ENCODE data around the gene ZSCAN25.
"Not testable (repeated sequence)": the region's sequence is repeated elsewhere in the genome, so short reads cannot be mapped to it uniquely, and the experiment has no call there.

Gene ZSCAN25

DNA sequence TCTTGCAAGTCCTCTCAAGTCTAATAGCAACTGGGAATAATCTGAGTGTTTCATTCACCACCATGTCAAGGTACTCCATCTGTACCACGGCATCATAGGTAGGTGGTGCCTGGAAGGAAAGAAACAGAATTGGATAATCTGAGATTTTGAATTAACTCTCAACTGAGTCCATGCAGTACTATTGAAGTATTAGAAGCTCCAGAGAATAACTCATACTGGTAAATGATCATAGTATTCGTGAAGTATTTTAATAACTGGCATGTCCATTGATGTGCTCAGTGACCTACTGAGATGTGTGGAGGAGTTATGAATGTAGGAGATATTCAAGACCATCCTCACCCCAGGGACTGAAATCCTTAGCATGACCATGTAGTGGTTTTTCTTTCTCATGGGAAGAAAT is 35.9 kb downstream of the ZSCAN25 start:
- DNase-seq (ENCODE audit: low read depth), result no peak
- H3K4me3 ChIP-seq (ENCODE audit: low read depth, low read length), result no peak overlapping the region
- TF ChIP-seq, protein P1, sequence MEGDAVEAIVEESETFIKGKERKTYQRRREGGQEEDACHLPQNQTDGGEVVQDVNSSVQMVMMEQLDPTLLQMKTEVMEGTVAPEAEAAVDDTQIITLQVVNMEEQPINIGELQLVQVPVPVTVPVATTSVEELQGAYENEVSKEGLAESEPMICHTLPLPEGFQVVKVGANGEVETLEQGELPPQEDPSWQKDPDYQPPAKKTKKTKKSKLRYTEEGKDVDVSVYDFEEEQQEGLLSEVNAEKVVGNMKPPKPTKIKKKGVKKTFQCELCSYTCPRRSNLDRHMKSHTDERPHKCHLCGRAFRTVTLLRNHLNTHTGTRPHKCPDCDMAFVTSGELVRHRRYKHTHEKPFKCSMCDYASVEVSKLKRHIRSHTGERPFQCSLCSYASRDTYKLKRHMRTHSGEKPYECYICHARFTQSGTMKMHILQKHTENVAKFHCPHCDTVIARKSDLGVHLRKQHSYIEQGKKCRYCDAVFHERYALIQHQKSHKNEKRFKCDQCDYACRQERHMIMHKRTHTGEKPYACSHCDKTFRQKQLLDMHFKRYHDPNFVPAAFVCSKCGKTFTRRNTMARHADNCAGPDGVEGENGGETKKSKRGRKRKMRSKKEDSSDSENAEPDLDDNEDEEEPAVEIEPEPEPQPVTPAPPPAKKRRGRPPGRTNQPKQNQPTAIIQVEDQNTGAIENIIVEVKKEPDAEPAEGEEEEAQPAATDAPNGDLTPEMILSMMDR (IDR thresholded peaks at IDR 0.05; ENCODE audit: low read depth, low read length, missing control alignments), result no peak
- in situ Hi-C loops (cut with HindIII; ENCODE audit: low sequenced_read_pairs), result no loop called here

DNA sequence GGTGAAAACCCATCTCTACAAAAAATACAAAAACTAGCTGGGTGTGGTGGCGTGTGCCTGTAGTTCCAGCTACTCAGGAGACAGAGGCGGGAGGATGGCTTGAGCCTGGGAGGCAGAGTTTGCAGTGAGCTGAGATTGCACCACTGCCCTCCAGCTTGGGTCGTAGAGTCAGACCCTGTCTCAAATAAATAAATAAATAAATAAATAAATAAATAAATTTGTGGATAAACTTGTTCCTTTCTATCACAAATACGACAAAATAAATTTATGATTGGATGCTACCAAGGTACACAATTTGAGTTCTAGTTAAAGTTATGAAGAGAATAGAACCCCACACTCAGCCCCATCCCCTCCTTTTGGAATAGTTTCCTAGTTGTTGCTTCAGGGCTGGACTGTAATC is 36.5 kb downstream of the ZSCAN25 start:
- H3K4me3 ChIP-seq (ENCODE audit: low read depth, low read length); in situ Hi-C loops (cut with HindIII; ENCODE audit: low sequenced_read_pairs); DNase-seq (ENCODE audit: low read depth): not testable (repeated sequence)

DNA sequence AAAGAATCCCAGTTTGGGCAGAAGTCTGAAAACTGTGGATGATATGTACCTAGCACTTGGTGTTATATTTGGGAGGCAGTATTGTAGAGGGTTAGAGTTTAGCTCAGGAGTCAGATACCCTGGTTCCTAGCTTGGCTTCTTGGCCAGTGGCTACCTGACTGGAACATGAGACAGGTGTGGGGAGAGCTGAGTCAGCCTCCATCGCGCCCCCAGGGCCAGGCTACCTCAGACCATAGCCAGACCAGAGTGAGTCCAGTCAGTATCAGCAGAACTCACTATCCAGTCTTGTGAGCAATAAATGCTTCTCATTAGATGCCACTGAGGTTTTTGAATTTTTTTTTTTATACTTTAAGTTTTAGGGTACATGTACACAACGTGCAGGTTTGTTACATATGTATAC is 37.0 kb downstream of the ZSCAN25 start:
- TF ChIP-seq, protein P1 (IDR thresholded peaks at IDR 0.05; ENCODE audit: low read depth, low read length, missing control alignments), result no peak
- no peak for DNase-seq (ENCODE audit: low read depth)
- H3K4me3 ChIP-seq (ENCODE audit: low read depth, low read length), result no peak overlapping the region
- in situ Hi-C loops (cut with HindIII; ENCODE audit: low sequenced_read_pairs), result no loop called here

DNA sequence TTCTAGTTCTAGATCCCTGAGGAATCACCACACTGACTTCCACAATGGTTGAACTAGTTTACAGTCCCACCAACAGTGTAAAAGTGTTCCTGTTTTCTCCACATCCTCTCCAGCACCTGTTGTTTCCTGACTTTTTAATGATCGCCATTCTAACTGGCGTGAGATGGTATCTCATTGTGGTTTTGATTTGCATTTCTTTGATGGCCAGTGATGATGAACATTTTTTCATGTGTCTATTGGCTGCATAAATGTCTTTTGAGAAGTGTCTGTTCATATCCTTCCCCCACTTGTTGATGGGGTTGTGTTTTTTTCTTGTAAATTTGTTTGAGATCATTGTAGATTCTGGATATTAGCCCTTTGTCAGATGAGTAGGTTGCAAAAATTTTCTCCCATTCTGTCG is 37.9 kb downstream of the ZSCAN25 start:
- H3K4me3 ChIP-seq (ENCODE audit: low read depth, low read length); DNase-seq (ENCODE audit: low read depth); in situ Hi-C loops (cut with HindIII; ENCODE audit: low sequenced_read_pairs): not testable (repeated sequence)

DNA sequence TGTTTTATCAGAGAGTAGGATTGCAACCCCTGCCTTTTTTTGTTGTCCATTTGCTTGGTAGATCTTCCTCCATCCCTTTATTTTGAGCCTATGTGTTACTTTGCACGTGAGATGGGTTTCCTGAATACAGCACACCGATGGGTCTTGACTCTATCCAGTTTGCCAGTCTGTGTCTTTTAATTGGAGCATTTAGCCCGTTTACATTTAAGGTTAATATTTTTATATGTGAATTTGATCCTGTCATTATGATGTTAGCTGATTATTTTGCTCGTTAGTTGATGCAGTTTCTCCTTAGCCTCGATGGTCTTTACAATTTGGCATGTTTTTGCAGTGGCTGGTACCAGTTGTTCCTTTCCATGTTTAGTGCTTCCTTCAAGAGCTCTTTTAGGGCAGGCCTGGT is 41.1 kb downstream of the ZSCAN25 start:
- DNase-seq (ENCODE audit: low read depth); H3K4me3 ChIP-seq (ENCODE audit: low read depth, low read length); in situ Hi-C loops (cut with HindIII; ENCODE audit: low sequenced_read_pairs): not testable (repeated sequence)

DNA sequence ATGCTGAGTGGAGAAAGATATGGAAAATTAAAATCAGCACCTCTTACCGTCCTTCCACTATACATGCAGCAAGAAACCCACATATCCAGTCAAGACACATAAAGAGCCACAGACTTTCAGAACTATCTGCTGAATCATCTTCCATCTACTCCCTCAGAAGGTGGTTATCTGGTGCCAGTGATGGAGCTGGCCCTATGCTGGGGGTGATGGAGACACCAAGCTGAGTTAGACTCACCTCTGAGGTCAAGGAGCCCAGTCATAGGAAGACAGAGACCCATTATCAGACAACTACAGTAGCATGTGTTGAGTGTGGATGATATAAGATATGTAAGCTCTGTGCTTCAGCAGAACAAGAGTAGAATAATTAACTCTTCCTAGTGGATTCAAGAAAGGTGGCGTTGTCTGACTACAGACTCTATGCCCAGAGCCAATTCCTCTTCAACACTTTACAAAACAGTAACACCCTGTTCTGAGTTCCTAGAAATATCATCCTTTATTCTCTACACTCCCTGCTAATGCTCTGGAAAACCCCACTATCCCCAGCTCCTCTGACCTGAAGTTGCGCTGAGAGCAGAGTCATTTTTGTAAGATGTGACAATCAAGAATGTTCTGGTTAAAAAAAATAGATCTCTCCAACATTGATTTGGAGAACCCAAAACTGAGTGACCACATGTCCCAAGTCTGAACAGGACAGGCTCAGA is 48.7 kb downstream of the ZSCAN25 start:
- TF ChIP-seq, protein P1 (IDR thresholded peaks at IDR 0.05; ENCODE audit: low read depth, low read length, missing control alignments), result no peak
- no peak for DNase-seq (ENCODE audit: low read depth)
- in situ Hi-C loops (cut with HindIII; ENCODE audit: low sequenced_read_pairs), result no loop called here
- no peak overlapping the region for H3K4me3 ChIP-seq (ENCODE audit: low read depth, low read length)

DNA sequence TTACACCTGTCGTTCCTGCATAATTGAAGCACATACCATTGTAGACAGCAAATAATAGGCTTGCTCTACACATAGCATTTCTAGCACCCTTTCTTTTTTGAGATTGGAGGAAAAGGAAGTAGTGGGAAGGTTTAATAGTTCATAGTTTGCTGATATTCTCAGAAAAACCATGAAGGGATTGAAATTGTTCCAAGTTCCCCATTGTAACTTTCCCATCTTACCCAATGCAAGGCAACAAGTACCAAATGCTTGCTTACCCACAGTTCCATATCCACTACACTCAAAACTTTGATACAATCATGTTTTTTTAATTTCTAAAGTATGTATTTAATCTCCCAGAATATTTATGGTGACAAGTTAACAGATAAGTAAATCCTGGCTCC is 49.3 kb downstream of the ZSCAN25 start:
- H3K4me3 ChIP-seq (ENCODE audit: low read depth, low read length), result no peak overlapping the region
- DNase-seq (ENCODE audit: low read depth), result no peak
- TF ChIP-seq, protein P1 (IDR thresholded peaks at IDR 0.05; ENCODE audit: low read depth, low read length, missing control alignments), result no peak
- in situ Hi-C loops (cut with HindIII; ENCODE audit: low sequenced_read_pairs), result no loop called here

DNA sequence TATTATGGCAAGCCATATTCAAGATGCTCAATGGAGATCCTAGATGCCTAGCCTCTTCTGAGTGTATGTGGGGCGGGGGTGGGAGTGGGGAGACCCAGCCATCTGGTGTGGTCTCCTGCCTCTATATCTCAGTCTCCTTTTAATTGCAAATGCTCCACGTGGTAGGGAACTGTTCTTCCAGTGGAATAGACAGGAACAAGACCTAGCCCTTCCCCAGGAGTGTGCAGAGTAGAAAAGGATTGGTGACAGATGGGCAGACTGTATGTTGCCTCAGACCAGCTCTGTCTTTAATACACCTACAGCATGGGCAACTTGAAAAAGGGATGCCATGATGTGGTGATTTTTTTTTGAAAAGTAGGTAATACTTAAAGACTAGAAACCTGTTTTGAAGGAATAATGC is 50.4 kb downstream of the ZSCAN25 start:
- TF ChIP-seq, protein P1 (IDR thresholded peaks at IDR 0.05; ENCODE audit: low read depth, low read length, missing control alignments), result no peak
- no peak overlapping the region for H3K4me3 ChIP-seq (ENCODE audit: low read depth, low read length)
- no peak for DNase-seq (ENCODE audit: low read depth)
- in situ Hi-C loops (cut with HindIII; ENCODE audit: low sequenced_read_pairs), result no loop called here

Measured in astrocyte of the cerebellum (primary cell).